Liver (tissue), 9 donors: Measurements from ENCODE around the gene PRSS57. TPM values are rescaled to one million over a fixed set of nuclear protein-coding genes. Genes with fewer than 3 reads are reported as not detected.

ENCODE experiments used
- DNase-seq: peaks from one replicate; pipeline ENCODE4 v3.0.0-alpha.2; 2017; ENCODE audit warnings: low spot score
- H3K27ac ChIP-seq, 2 donors: one replicate each; pipeline ENCODE4 v1.7.0; 2013; ENCODE audit warnings: inconsistent platforms in 2 of 2, low read length in 2 of 2, control low read depth in 1 of 2, low read depth in 1 of 2, mild to moderate bottlenecking in 1 of 2
- H3K27me3 ChIP-seq, 4 donors: one replicate each; pipeline versions ENCODE4 v1.6.1 to v1.7.0; 2013; ENCODE audit warnings: low read length in 3 of 4, inconsistent platforms in 1 of 4, mild to moderate bottlenecking in 1 of 4, moderate library complexity in 1 of 4; ENCODE audit not compliant: control insufficient read depth in 4 of 4, insufficient read depth in 4 of 4
- H3K36me3 ChIP-seq, 4 donors: one replicate each; pipeline versions ENCODE4 v1.6.1 to v1.7.0; 2013; ENCODE audit warnings: low read length in 3 of 4, mild to moderate bottlenecking in 3 of 4, low read depth in 1 of 4, moderate library complexity in 1 of 4; ENCODE audit not compliant: control insufficient read depth in 4 of 4, insufficient read depth in 3 of 4
- H3K4me1 ChIP-seq, 4 donors: one replicate each; pipeline versions ENCODE4 v1.6.1 to v1.7.0; 2013; ENCODE audit warnings: low read length in 3 of 4, mild to moderate bottlenecking in 3 of 4, moderate library complexity in 1 of 4; ENCODE audit not compliant: control insufficient read depth in 4 of 4, insufficient read depth in 4 of 4
- H3K4me3 ChIP-seq, 3 donors: one replicate each; pipeline versions ENCODE4 v1.6.1 to v1.7.0; 2013; ENCODE audit warnings: low read length in 3 of 3, control low read depth in 1 of 3, low read depth in 1 of 3, mild to moderate bottlenecking in 1 of 3
- H3K9ac ChIP-seq, 2 donors: one replicate each; pipeline ENCODE4 v1.7.0; 2013; ENCODE audit warnings: low read length in 2 of 2, mild to moderate bottlenecking in 2 of 2, moderate library complexity in 2 of 2, control low read depth in 1 of 2, low read depth in 1 of 2
- H3K9me3 ChIP-seq, 4 donors: one replicate each; pipeline versions ENCODE4 v1.6.1 to v1.7.0; 2013; ENCODE audit warnings: low read length in 3 of 4; ENCODE audit not compliant: control insufficient read depth in 4 of 4
- ATF3 ChIP-seq: IDR thresholded peaks from 2 replicates; pipeline ENCODE4 v1.6.1; 2016; ENCODE audit warnings: antibody characterized with exemption
- EGR1 ChIP-seq, 2 donors: IDR thresholded peaks; 2 replicates each; pipeline ENCODE4 v1.6.1; 2016 to 2018; ENCODE audit warnings: antibody characterized with exemption in 2 of 2, low read depth in 2 of 2
- FOXA1 ChIP-seq: IDR thresholded peaks from 2 replicates; pipeline ENCODE4 v1.6.1; 2016; ENCODE audit warnings: antibody characterized with exemption
- FOXA2 ChIP-seq: IDR thresholded peaks from 2 replicates; pipeline ENCODE4 v1.6.1; 2016; ENCODE audit warnings: antibody characterized with exemption
- GABPA ChIP-seq, 2 donors: IDR thresholded peaks in 1 of 2; conservative IDR thresholded peaks in 1 of 2; 2 replicates each; pipeline ENCODE4 v1.6.1; 2016; ENCODE audit warnings: antibody characterized with exemption in 2 of 2, mild to moderate bottlenecking in 1 of 2, moderate library complexity in 1 of 2
- HNF4A ChIP-seq, 2 donors: conservative IDR thresholded peaks; 2 replicates each; pipeline ENCODE4 v1.6.1; 2016; ENCODE audit warnings: antibody characterized with exemption in 2 of 2, mild to moderate bottlenecking in 2 of 2
- HNF4G ChIP-seq: IDR thresholded peaks from 2 replicates; pipeline ENCODE4 v1.6.1; 2016; ENCODE audit warnings: antibody characterized with exemption
- JUND ChIP-seq, 2 donors: IDR thresholded peaks; 2 replicates each; pipeline ENCODE4 v1.6.1; 2016; ENCODE audit warnings: antibody characterized with exemption in 2 of 2
- MAX ChIP-seq: IDR thresholded peaks from 2 replicates; pipeline ENCODE4 v1.6.1; 2016; ENCODE audit warnings: antibody characterized with exemption
- NR2F2 ChIP-seq: IDR thresholded peaks from 2 replicates; pipeline ENCODE4 v1.6.1; 2016; ENCODE audit warnings: antibody characterized with exemption
- RAD21 ChIP-seq, 2 donors: IDR thresholded peaks; 2 replicates each; pipeline ENCODE4 v1.6.1; 2016; ENCODE audit warnings: antibody characterized with exemption in 2 of 2, mild to moderate bottlenecking in 2 of 2
- REST ChIP-seq: IDR thresholded peaks from 2 replicates; pipeline ENCODE4 v1.6.1; 2016; ENCODE audit warnings: antibody characterized with exemption, mild to moderate bottlenecking
- RXRA ChIP-seq, 2 donors: IDR thresholded peaks; 2 replicates each; pipeline ENCODE4 v1.6.1; 2017 to 2018; ENCODE audit warnings: antibody characterized with exemption in 2 of 2, mild to moderate bottlenecking in 1 of 2
- SP1 ChIP-seq: IDR thresholded peaks from 2 replicates; pipeline ENCODE4 v1.6.1; 2018; ENCODE audit warnings: antibody characterized with exemption, mild to moderate bottlenecking
- TAF1 ChIP-seq: conservative IDR thresholded peaks from 2 replicates; pipeline ENCODE4 v1.6.1; 2016; ENCODE audit warnings: antibody characterized with exemption, mild to moderate bottlenecking
- YY1 ChIP-seq: IDR thresholded peaks from 2 replicates; pipeline ENCODE4 v1.6.1; 2016; ENCODE audit warnings: antibody characterized with exemption, mild to moderate bottlenecking
- WGBS: extraction: QIAGEN DNeasy Blood & Tissue Kit; methylation state at CpG from one replicate; pipeline ENCODE4 v1.1.7; 2013; 5-methylcytosine and 5-hydroxymethylcytosine counted together
- polyA plus RNA-seq, 2 donors: library from polyadenylated mRNA; stranded (reverse) in 1 of 2; unstranded in 1 of 2; fragments of 200-250 nt in 1 of 2; fragments of >200 nt in 1 of 2; fragmentation: Nextera tagmentation in 1 of 2; extraction: Ambion mirVana in 1 of 2; gene quantifications; one replicate each; pipeline versions ENCODE4 v1.2.1 to v1.2.3, GENCODE V29; 2013 to 2015
- total RNA-seq, 2 donors: library from RNA; depleted of rRNA; stranded (reverse); fragments of >200 nt; gene quantifications; one replicate each; pipeline ENCODE4 v1.2.3, GENCODE V29; 2014
- TF ChIP-seq, protein P1 (sequence below): fragments of 150-350 bp; IDR thresholded peaks from 2 replicates; pipeline ENCODE4 v1.5.1; 2017; ENCODE audit warnings: improper control_type of control experiment, low read depth, low read length; ENCODE audit not compliant: missing input control
- TF ChIP-seq, protein P2 (sequence below): IDR thresholded peaks from 2 replicates; pipeline ENCODE4 v1.6.1; 2016; ENCODE audit warnings: antibody characterized with exemption
- donor health status: healthy.
- donor health status: healthy.
- donor health status: healthy.
- donor health status: healthy.
- donor health status: healthy.

The PRSS57 gene
- total and polyA plus RNA-seq, 4 donors: 0.10 to 12.1 TPM; not detected in 2

- no peaks in the 10 kb centered on the region for H3K36me3 ChIP-seq
- no peak for DNase-seq
- TF ChIP-seq, protein P1, sequence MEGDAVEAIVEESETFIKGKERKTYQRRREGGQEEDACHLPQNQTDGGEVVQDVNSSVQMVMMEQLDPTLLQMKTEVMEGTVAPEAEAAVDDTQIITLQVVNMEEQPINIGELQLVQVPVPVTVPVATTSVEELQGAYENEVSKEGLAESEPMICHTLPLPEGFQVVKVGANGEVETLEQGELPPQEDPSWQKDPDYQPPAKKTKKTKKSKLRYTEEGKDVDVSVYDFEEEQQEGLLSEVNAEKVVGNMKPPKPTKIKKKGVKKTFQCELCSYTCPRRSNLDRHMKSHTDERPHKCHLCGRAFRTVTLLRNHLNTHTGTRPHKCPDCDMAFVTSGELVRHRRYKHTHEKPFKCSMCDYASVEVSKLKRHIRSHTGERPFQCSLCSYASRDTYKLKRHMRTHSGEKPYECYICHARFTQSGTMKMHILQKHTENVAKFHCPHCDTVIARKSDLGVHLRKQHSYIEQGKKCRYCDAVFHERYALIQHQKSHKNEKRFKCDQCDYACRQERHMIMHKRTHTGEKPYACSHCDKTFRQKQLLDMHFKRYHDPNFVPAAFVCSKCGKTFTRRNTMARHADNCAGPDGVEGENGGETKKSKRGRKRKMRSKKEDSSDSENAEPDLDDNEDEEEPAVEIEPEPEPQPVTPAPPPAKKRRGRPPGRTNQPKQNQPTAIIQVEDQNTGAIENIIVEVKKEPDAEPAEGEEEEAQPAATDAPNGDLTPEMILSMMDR: no peak
- TF ChIP-seq HNF4A (conservative IDR thresholded peaks at IDR 0.05) (no peak), ATF3 (no peak)
- no peaks in the 10 kb centered on the region for H3K4me1 ChIP-seq
- no peak overlapping the region for H3K27ac ChIP-seq
- H3K9ac ChIP-seq: no peak overlapping the region
- H3K4me3 ChIP-seq: no peak overlapping the region
- 75% methylated on average over 24 of the region's 24 CpGs for WGBS
- no peaks in the 10 kb centered on the region for H3K9me3 ChIP-seq
- H3K27me3 ChIP-seq: no peaks in the 10 kb centered on the region
Measured at GRCh38 chr19:732148-733069, 37.2 kb upstream of the PRSS57 start.

DNA sequence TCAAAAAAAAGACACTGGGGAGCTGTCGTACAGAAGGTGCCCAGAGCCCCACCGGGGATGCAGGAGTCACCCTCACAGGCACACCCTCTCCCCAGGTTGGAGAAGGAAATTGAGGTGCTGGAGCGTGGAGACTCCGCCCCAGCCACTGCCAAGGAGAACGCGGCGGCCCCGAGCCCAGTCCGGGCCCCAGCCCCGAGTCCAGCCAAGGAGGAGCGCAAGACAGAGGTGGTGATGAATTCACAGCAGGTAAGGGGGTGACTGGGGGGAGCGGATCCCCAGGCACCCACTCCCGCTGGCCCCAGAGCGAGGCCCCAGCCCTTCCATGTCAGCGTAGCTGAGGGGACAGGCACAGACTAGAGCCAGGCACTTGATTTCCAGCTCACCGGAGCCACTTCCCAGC is 35.7 kb upstream of the PRSS57 start:
- Histone ChIP-seq H3K27me3 (no peaks in the 10 kb centered on the region), H3K4me3 (no peak overlapping the region), H3K9ac (no peak overlapping the region), H3K36me3 (no peaks in the 10 kb centered on the region), H3K9me3 (no peaks in the 10 kb centered on the region), H3K27ac (no peak overlapping the region), H3K4me1 (no peaks in the 10 kb centered on the region)
- no peak for DNase-seq
- 89% methylated on average over 16 of the region's 16 CpGs for WGBS
- TF ChIP-seq TAF1 (no peak), RXRA (IDR thresholded peaks at IDR 0.05) (no peak), ATF3 (no peak), SP1 (no peak), EGR1 (IDR thresholded peaks at IDR 0.05; ENCODE audit: low read depth in 2 of 2) (no peak), FOXA1 (no peak), MAX (no peak), GABPA (IDR thresholded peaks at IDR 0.05 in 1 of 2, conservative IDR thresholded peaks at IDR 0.05 in 1 of 2) (no peak), FOXA2 (no peak), RAD21 (IDR thresholded peaks at IDR 0.05) (no peak), YY1 (no peak), HNF4G (no peak), REST (no peak), HNF4A (conservative IDR thresholded peaks at IDR 0.05) (no peak), NR2F2 (no peak), JUND (IDR thresholded peaks at IDR 0.05) (no peak)
- TF ChIP-seq, protein P1: no peak
- TF ChIP-seq, protein P2, sequence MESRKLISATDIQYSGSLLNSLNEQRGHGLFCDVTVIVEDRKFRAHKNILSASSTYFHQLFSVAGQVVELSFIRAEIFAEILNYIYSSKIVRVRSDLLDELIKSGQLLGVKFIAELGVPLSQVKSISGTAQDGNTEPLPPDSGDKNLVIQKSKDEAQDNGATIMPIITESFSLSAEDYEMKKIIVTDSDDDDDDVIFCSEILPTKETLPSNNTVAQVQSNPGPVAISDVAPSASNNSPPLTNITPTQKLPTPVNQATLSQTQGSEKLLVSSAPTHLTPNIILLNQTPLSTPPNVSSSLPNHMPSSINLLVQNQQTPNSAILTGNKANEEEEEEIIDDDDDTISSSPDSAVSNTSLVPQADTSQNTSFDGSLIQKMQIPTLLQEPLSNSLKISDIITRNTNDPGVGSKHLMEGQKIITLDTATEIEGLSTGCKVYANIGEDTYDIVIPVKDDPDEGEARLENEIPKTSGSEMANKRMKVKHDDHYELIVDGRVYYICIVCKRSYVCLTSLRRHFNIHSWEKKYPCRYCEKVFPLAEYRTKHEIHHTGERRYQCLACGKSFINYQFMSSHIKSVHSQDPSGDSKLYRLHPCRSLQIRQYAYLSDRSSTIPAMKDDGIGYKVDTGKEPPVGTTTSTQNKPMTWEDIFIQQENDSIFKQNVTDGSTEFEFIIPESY: no peak
